SK-N-SH treated with all-trans-retinoic acid at 6 μM for 48 hours (cell line): Measurements from ENCODE around the gene NCMAP.

ENCODE experiments used
- BACH2 ChIP-seq: fragments of 250-450 bp; sonication (Bioruptor Pico); IDR thresholded peaks from 2 replicates; pipeline ENCODE4 v1.9.0; 2021; ENCODE audit warnings: mild to moderate bottlenecking, borderline replicate concordance
- ISL1 ChIP-seq: fragments of 250-450 bp; sonication (Bioruptor Pico); IDR thresholded peaks from 2 replicates; pipeline ENCODE4 v2.1.2; 2022; ENCODE audit warnings: mild to moderate bottlenecking, moderate library complexity
- SNAI2 ChIP-seq: fragments of 250-450 bp; sonication (Bioruptor Pico); IDR thresholded peaks from 2 replicates; pipeline ENCODE4 v1.5.0; 2020; ENCODE audit warnings: mild to moderate bottlenecking, moderate library complexity
- TCF4 ChIP-seq: fragments of 250-450 bp; sonication (Bioruptor Pico); IDR thresholded peaks from 2 replicates; pipeline ENCODE4 v1.8.0; 2021; ENCODE audit warnings: mild to moderate bottlenecking, moderate library complexity, borderline replicate concordance
- TOX ChIP-seq: fragments of 250-450 bp; sonication (Bioruptor Pico); IDR thresholded peaks from 2 replicates; pipeline ENCODE4 v1.8.0; 2021; ENCODE audit warnings: mild to moderate bottlenecking, moderate library complexity, borderline replicate concordance
- ZC3H10 ChIP-seq: fragments of 250-450 bp; sonication (Bioruptor Pico); IDR thresholded peaks from 2 replicates; pipeline ENCODE4 v1.5.1; 2021; ENCODE audit warnings: mild to moderate bottlenecking, moderate library complexity
- ZFP3 ChIP-seq: fragments of 250-450 bp; sonication (Bioruptor Pico); IDR thresholded peaks from 2 replicates; pipeline ENCODE4 v1.5.0; 2020; ENCODE audit warnings: mild to moderate bottlenecking, moderate library complexity
- ZFP30 ChIP-seq: fragments of 450-650 bp; formaldehyde crosslinking; IDR thresholded peaks from 2 replicates; pipeline ENCODE4 v1.5.0; 2022; ENCODE audit warnings: mild to moderate bottlenecking, moderate library complexity
- ZNF565 ChIP-seq: fragments of 450-650 bp; formaldehyde crosslinking; conservative IDR thresholded peaks from 2 replicates; pipeline ENCODE4 v1.5.0; 2020; ENCODE audit warnings: low read depth, mild to moderate bottlenecking, moderate library complexity
- ZNF70 ChIP-seq: fragments of 450-650 bp; formaldehyde crosslinking; IDR thresholded peaks from 2 replicates; pipeline ENCODE4 v1.5.0; 2020; ENCODE audit warnings: mild to moderate bottlenecking, moderate library complexity
- TF ChIP-seq, protein P1 (sequence below): fragments of 250-450 bp; sonication (Bioruptor Pico); IDR thresholded peaks from 2 replicates; pipeline ENCODE4 v1.8.0; 2021; ENCODE audit warnings: low read depth, mild to moderate bottlenecking, moderate library complexity, borderline replicate concordance

DNA sequence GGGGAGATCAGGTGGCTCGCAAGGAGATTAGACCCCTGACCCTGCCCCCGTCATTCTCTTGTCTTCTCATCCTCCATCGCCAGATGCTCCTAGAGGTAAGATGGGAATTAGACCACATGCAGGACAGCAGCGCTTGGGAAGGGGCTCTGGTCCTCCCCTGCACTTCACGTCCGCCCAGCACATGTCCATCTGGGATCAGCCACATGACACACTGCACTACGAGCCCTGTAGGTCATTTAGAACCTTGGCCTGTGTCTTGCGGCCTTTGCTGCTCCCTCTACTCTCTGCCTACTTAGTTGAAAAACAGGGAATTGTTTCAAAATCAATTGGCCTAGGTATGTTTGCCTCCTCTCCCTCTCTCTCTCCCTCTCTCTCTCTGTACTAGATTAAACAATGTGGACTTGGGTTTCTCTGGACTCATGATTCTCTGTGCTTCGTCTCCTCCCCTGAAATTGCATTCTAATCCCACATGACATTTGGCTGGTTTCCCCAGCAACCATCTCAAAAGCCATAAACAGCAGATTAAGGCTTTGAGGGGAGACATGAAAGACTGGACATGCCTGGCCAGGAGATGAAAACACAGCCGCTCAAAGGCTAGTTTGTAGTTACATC lies 3.8 kb upstream of the NCMAP start:
- TF ChIP-seq TCF4 (CRISPR knock-in tag) (no peak), ZFP3 (CRISPR knock-in tag) (no peak), ZC3H10 (CRISPR knock-in tag) (no peak), ZNF70 (CRISPR knock-in tag) (no peak), SNAI2 (CRISPR knock-in tag) (no peak), ZNF565 (CRISPR knock-in tag) (no peak), ZFP30 (CRISPR knock-in tag) (no peak), ISL1 (CRISPR knock-in tag) (no peak), TOX (CRISPR knock-in tag) (no peak), BACH2 (no peak)
- TF ChIP-seq, protein P1, sequence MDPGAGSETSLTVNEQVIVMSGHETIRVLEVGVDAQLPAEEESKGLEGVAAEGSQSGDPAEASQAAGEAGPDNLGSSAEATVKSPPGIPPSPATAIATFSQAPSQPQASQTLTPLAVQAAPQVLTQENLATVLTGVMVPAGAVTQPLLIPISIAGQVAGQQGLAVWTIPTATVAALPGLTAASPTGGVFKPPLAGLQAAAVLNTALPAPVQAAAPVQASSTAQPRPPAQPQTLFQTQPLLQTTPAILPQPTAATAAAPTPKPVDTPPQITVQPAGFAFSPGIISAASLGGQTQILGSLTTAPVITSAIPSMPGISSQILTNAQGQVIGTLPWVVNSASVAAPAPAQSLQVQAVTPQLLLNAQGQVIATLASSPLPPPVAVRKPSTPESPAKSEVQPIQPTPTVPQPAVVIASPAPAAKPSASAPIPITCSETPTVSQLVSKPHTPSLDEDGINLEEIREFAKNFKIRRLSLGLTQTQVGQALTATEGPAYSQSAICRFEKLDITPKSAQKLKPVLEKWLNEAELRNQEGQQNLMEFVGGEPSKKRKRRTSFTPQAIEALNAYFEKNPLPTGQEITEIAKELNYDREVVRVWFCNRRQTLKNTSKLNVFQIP (CRISPR knock-in tag), result no peak
